NCI-H1092 treated with DMSO at 0.1 percent for 48 hours (cell line): Measurements from ENCODE around the gene CFAP141.
A peak's percentile ranks its signal among the peaks of the same experiment; 100 is the strongest.
"Not testable (repeated sequence)": the region's sequence is repeated elsewhere in the genome, so short reads cannot be mapped to it uniquely, and the experiment has no call there.

Experiments used
- DNase-seq: peaks from one replicate; lab custom pipeline; 2025; lab: John Stamatoyannopoulos, UW

Gene CFAP141

GRCh38 chr1:154206196-154206595, at the start of gene CFAP141:
Gene CFAP141, minus strand, starts transcription at chr1:154206333. Its CDS starts 26 bp downstream, at chr1:154206307.
- DNase-seq, result no peak

- no peak for DNase-seq
These were observed 47.5 kb upstream of the CFAP141 start for GRCh38 chr1:154253671-154254070.

GRCh38 chr1:154241703-154242351, 35.7 kb upstream of the CFAP141 start:
- no peak for DNase-seq

GRCh38 chr1:154240294-154240833, 34.2 kb upstream of the CFAP141 start:
- DNase-seq, result no peak

- DNase-seq, result no peak
These were observed 33.4 kb upstream of the CFAP141 start for GRCh38 chr1:154239491-154239890.

GRCh38 chr1:154237880-154238506, 31.9 kb upstream of the CFAP141 start:
- DNase-seq, result no peak

- no peak for DNase-seq
These were observed 31.3 kb upstream of the CFAP141 start for GRCh38 chr1:154237435-154237834.

- no peak for DNase-seq
These were observed 30.7 kb upstream of the CFAP141 start for GRCh38 chr1:154236855-154237254.

GRCh38 chr1:154233127-154233526, 27.0 kb upstream of the CFAP141 start:
- not testable (repeated sequence) for DNase-seq

GRCh38 chr1:154231112-154231511, 25.0 kb upstream of the CFAP141 start:
- DNase-seq, result not testable (repeated sequence)

- DNase-seq, result no peak
These were observed 19.2 kb upstream of the CFAP141 start for GRCh38 chr1:154225370-154225769.

- DNase-seq, result no peak
These were observed 17.5 kb upstream of the CFAP141 start for GRCh38 chr1:154223621-154224020.

- DNase-seq, result no peak
These were observed 16.8 kb upstream of the CFAP141 start for GRCh38 chr1:154222918-154223317.

- no peak for DNase-seq
These were observed 16.4 kb upstream of the CFAP141 start for GRCh38 chr1:154222518-154222917.

GRCh38 chr1:154221278-154222001, 15.3 kb upstream of the CFAP141 start:
- DNase-seq, result peak; percentile 50

GRCh38 chr1:154220970-154221277, 14.8 kb upstream of the CFAP141 start:
- no peak for DNase-seq

GRCh38 chr1:154220071-154220969, 14.2 kb upstream of the CFAP141 start, which contains the start of gene UBAP2L:
Gene UBAP2L, plus strand, starts transcription at chr1:154220955. Its CDS starts 4,169 bp downstream, at chr1:154225124.
- DNase-seq, result peak; percentile 100

GRCh38 chr1:154219541-154219940, 13.4 kb upstream of the CFAP141 start:
- peak; percentile 22 for DNase-seq

- no peak for DNase-seq
These were observed 12.4 kb upstream of the CFAP141 start for GRCh38 chr1:154218545-154218944.

GRCh38 chr1:154213274-154213673, 7.1 kb upstream of the CFAP141 start:
- no peak for DNase-seq

GRCh38 chr1:154212083-154212482, 6.0 kb upstream of the CFAP141 start:
- DNase-seq, result no peak
